Measurements from ENCODE around the gene FCAMR.
A peak's percentile ranks its signal among the peaks of the same experiment; 100 is the strongest.

The FCAMR gene, protein sequence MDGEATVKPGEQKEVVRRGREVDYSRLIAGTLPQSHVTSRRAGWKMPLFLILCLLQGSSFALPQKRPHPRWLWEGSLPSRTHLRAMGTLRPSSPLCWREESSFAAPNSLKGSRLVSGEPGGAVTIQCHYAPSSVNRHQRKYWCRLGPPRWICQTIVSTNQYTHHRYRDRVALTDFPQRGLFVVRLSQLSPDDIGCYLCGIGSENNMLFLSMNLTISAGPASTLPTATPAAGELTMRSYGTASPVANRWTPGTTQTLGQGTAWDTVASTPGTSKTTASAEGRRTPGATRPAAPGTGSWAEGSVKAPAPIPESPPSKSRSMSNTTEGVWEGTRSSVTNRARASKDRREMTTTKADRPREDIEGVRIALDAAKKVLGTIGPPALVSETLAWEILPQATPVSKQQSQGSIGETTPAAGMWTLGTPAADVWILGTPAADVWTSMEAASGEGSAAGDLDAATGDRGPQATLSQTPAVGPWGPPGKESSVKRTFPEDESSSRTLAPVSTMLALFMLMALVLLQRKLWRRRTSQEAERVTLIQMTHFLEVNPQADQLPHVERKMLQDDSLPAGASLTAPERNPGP

GRCh38 chr1:206970446-206970845, at the start of gene FCAMR:
Gene FCAMR (minus strand): TSS chr1:206970460. CDS start chr1:206970125, 335 bp downstream.
- no peak for DNase-seq (ENCODE audit: low read depth)

DNA sequence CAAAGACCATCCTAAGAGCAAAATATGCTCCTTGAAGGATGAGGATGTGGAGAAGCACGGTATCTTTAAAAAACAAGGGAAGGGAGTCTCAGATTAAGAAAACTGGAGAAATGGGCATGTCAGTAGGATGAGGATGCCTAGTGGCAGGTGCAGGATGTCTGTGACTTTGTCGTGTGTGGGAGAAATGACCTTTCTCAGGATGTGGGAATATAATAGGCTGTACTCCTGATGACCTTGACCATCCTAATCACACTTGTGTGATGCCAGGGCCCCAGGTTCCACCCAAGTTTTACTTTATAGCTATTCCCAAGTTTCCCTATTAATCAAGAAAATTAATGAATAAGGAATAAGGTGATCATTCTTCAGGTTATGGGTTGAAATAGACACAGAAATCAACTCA, 49.4 kb upstream of the FCAMR start:
- no peak for DNase-seq (ENCODE audit: low read depth)

DNA sequence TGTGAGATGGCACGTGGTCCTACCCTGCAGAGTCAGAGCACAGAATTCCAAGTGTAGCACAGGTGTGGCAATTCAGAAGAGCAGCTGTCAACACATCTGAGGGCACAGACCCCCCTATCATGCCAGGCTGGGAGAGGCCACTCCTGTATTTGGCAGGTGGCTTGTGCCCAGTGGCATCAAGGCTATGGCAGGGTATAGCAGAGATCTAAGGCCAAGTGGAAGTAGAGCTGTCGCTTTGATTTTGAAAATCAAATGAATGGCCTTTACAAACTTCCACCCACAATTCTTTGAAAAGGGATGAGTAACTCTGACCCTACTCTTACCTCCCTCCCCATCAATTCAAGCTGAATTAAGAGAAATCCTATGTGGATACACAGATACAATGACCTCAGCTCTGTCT, 48.9 kb upstream of the FCAMR start:
- no peak for DNase-seq (ENCODE audit: low read depth)

- DNase-seq (ENCODE audit: low read depth), result no peak
Observed at GRCh38 chr1:207018707-207019106, 48.4 kb upstream of the FCAMR start.

DNA sequence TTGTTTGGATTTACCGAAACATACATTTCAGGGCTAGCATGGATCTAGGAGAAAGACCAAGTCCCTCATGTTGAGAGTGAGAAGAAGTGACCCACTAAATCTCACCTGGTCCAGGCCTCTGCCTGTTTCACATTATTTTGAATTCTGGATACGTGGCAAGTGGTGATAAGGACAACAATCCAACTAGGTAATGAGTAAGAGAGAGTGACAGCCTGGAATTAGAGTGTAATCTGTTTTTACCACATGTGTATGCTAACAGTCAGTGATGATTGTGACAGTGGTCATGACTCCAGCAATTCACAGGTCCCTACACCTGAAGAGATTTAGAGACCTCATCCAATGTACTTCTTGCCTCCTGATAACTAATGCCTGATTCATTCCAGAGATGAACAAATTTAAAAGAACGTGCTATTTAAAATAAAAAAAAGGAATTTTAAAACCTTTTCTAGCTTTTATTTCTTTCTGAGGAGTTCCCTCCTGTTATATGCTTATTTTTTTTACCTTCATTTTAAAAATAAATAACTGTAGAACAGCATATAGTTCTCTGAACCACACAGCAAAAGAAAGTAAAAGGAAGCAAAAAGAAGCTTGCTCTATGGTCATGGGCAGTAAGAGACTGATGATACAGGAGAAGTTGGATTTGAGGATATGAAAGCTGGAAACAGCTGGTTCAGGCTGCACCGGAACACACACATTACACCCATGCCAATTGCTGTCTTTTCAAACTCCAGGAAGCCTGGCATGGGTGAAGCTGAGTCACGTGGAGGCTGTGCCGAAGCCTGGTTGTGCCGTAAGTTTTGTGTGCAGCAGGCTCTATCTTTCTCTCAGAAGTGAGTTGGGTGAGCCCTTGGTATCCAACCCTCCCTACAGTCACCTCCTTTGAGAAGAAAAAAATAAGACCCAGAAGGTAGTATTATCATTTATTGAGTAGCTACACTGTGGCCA, 47.6 kb upstream of the FCAMR start:
- no peak for DNase-seq (ENCODE audit: low read depth)

GRCh38 chr1:207015791-207016190, 45.5 kb upstream of the FCAMR start:
- DNase-seq (ENCODE audit: low read depth), result no peak

DNA sequence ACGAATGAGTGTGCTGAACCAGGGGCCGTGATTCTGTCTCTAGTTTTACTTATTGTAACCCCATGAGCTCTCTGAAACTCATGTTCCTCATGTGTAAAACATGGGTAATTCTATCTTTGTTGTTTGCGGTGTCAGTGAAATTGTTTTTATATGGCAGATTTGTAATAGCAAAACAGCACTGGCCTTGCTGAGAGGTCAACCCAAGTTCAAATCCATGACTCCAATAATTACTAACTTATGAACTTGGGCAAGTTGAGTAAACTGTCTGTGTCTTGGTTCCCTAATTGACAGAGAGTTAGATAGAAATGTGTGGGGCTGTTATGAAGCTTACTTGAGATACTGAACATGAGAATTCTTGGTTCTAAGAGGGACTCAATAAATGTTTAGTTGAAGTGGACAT, 44.5 kb upstream of the FCAMR start:
- DNase-seq (ENCODE audit: low read depth), result no peak

DNA sequence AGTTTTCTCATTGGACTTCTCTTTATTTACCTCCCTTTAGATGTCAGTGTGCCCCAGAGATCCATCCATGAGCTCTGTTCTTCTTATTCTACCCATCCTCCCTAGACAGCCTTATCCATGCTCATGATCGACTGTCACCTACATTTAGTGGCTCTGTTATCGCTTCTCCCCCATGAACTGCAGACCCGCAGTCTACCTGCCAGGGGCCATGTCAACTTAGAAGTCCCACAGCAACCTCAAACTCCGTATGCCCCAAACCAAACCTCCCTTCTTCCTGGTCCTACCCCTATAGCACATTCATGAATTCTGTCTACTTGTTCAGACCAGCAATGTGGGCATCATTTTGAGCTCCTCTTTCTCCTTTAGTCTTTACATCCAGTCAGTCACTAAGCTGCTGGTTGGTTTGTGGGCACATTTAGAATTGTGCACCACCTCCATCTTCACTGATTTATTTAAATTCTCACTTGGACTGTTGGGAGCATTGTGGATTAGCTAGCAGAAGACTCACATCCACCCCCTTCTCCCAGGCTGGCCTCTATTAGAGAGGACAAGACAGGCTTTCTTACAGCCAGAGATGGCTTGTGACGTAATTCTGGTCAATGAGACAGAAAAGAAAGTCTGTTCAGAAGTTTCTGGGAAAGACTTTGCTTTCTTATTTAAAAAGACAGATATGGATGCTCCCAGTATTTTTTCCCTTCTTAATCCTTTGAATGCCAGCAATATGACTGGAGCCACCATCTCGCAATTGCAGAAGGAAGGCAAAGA, 43.2 kb upstream of the FCAMR start:
- no peak for DNase-seq (ENCODE audit: low read depth)

- DNase-seq (ENCODE audit: low read depth), result no peak
Observed at GRCh38 chr1:207010726-207011125, 40.5 kb upstream of the FCAMR start.

DNA sequence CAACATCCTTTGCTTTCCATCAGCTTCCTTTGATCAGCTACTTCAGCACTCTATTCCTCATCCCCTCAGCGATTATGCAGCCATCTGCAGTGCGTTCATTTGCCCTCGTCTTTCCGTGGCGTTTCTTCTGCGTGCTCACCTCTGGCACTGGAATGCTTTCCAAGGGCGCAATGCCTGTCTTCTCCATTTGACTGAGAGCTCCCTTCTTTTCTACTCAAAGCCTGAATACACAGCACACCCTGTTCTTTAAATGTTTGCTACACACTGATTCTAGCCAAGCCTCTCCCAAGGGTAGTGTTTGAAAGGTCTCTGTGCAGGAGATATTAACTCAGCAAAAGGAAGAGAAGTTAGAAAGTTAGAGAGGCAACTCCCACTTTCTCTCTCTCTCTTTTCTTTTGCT, 39.7 kb upstream of the FCAMR start:
- DNase-seq (ENCODE audit: low read depth), result no peak

DNA sequence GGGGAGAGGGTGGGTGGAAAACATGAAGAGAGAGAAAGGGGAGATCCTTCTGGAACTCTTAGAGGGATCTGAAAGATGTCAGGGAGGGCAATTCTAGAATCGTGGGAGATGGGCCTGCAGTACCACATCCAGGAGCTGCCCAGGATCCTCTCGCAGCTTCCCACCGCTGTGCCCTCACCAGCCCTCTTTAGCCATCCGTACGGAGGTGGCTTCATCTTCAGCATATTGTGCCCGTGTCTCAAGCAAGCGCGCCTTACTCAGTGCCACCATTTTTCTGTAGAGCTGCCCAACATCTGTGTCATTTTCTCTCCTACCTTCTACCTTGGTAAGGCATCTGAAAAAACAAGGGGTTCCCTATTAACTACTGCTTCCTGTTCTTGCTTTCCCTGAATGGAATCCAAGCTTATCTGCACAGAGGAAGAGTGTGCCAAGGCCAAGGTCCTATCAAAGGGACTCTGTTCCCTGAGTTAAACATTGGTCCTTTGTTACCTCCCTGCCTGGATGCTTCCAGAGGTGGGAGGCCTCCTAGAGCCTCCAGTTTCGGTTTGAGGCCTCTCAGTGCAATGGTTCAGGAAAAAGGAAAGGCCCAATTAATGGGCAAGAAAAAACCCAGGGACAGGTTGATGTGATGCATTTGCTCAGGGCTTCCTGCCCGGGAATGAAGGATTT, 39.1 kb upstream of the FCAMR start:
- DNase-seq (ENCODE audit: low read depth), result no peak

GRCh38 chr1:207007352-207008033, 37.2 kb upstream of the FCAMR start:
- DNase-seq (ENCODE audit: low read depth), result peak; percentile 57

DNA sequence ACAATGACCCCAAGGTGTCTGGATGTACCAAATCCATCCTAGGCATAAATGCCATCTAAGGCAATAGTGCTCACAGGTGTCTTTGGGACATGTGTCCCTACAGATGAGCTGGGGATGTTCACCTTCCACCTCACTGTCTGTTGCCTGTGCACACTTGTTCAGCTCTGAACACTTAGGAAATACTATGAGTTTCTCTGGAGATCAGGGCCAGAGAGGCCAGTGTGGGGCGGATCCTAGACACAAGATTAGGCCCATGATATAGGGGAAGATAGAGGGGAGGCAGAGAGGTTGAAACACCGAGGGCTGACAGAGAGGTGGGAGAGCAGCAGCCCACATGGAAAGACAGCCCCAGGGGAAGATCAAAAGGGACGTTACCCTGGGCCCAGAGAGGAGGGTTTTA, 36.7 kb upstream of the FCAMR start:
- no peak for DNase-seq (ENCODE audit: low read depth)

- no peak for DNase-seq (ENCODE audit: low read depth)
Observed at GRCh38 chr1:207006083-207006482, 35.8 kb upstream of the FCAMR start.

- peak; percentile 52 for DNase-seq (ENCODE audit: low read depth)
Observed at GRCh38 chr1:207004931-207005830, 34.9 kb upstream of the FCAMR start.

DNA sequence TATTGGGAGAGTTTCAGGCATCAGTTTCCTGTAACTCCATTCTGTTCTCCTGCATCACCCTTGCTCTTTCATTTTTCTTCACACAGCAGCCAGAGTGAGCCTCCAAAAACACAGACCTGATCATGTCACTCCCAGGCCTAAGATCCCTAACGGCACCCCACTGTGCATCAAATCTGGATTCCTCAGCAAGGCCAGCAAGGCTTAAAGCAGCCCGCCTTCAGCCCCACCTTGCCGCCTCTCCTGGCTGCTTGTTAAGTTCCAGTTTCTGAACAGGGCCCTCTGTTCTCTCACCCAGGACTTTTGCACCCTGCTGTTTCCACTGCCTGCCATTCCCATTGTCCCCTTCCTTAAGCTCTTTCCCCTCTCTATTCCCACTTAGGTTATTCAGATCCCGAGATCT, 33.0 kb upstream of the FCAMR start:
- no peak for DNase-seq (ENCODE audit: low read depth)

DNA sequence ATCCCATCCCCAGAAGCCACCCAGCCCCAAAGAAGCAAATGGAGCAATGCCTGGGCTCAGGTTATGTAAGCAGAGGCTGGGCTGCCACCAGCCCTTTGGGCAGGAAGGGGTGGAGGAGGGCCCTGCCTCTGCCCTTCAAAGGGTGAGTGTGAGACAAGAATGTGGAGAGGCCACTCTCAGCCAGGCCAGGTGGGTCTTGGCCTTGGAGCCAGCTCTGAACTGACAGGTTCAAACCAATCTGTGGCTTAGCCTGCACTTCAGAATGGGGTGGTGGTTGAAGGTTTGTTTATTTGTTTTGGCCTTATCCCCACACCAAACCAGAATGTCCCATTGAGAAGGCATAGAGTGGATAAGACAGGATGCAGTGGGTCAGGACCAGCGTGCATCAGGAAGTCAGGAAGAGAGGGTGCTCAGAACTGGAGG, 32.5 kb upstream of the FCAMR start:
- no peak for DNase-seq (ENCODE audit: low read depth)

GRCh38 chr1:207001492-207002245, 31.4 kb upstream of the FCAMR start:
- no peak for DNase-seq (ENCODE audit: low read depth)
